ENCODE measurements around the gene DNAH8. TPM values are rescaled to one million over a fixed set of nuclear protein-coding genes. Genes with fewer than 3 reads are reported as not detected.

DNAH8 gene
- total RNA-seq, 3 donors from 2014 or later (not counting 1 experiment from before 2014, with no cell fraction given), result 0.10 TPM; not detected in 2

GRCh38 chr6:38679668-38680067, 35.4 kb upstream of the DNAH8 start:
- ATAC-seq (no peak), DNase-seq (no peak)
- WGBS (ENCODE audit: insufficient coverage), result no CpG with 5 or more reads among the region's 1 CpG
- Histone ChIP-seq H3K27ac (ENCODE audit: low read length) (no peak overlapping the region), H3K4me1 (ENCODE audit: control insufficient read depth, insufficient read depth, low read length) (no peaks in the 10 kb centered on the region), H3K27me3 (ENCODE audit: control insufficient read depth, insufficient read depth, low read length) (no peaks in the 10 kb centered on the region), H3K4me3 (ENCODE audit: low read length) (no peak overlapping the region), H3K9me3 (ENCODE audit: control insufficient read depth, insufficient read depth, low read length) (no peaks in the 10 kb centered on the region), H3K36me3 (ENCODE audit: control insufficient read depth, insufficient read depth, low read length) (peaks cover 38% of the 10 kb centered on the region)
- H3K4me1 Mint-ChIP-seq, result peaks cover 0 to under 1% of the 10 kb centered on the region in 2 donors
- H3K27me3 Mint-ChIP-seq (ENCODE audit: low read depth in 2 of 2), result no peaks in the 10 kb centered on the region
- H3K9me3 Mint-ChIP-seq, result no peaks in the 10 kb centered on the region
- no peak overlapping the region for H3K27ac Mint-ChIP-seq
- no peak overlapping the region for H3K4me3 Mint-ChIP-seq
- peaks cover 14% of the 10 kb centered on the region for H3K36me3 Mint-ChIP-seq
- intact Hi-C loops (cut with micrococcal nuclease), result no loop called here
- no peak for TF ChIP-seq CTCF (IDR thresholded peaks at IDR 0.05)

GRCh38 chr6:38681850-38682249, 33.3 kb upstream of the DNAH8 start:
- no peak for DNase-seq
- H3K4me3 Mint-ChIP-seq, result no peak overlapping the region
- H3K4me3 ChIP-seq (ENCODE audit: low read length), result no peak overlapping the region
- no peaks in the 10 kb centered on the region for H3K27me3 ChIP-seq (ENCODE audit: control insufficient read depth, insufficient read depth, low read length)
- H3K27me3 Mint-ChIP-seq (ENCODE audit: low read depth in 2 of 2), result no peaks in the 10 kb centered on the region
- H3K9me3 ChIP-seq (ENCODE audit: control insufficient read depth, insufficient read depth, low read length), result no peaks in the 10 kb centered on the region
- intact Hi-C loops (cut with micrococcal nuclease), result no loop called here
- H3K27ac ChIP-seq (ENCODE audit: low read length), result no peak overlapping the region
- no peaks in the 10 kb centered on the region for H3K4me1 ChIP-seq (ENCODE audit: control insufficient read depth, insufficient read depth, low read length)
- H3K36me3 Mint-ChIP-seq, result peaks cover 2% of the 10 kb centered on the region
- peaks cover 0 to 6% of the 10 kb centered on the region in 2 donors for H3K4me1 Mint-ChIP-seq
- no peaks in the 10 kb centered on the region for H3K9me3 Mint-ChIP-seq
- no CpG with 5 or more reads among the region's 2 CpGs for WGBS (ENCODE audit: insufficient coverage)
- ATAC-seq, result no peak
- no peak for TF ChIP-seq CTCF (IDR thresholded peaks at IDR 0.05)
- H3K36me3 ChIP-seq (ENCODE audit: control insufficient read depth, insufficient read depth, low read length), result peaks cover 23% of the 10 kb centered on the region
- no peak overlapping the region for H3K27ac Mint-ChIP-seq

- H3K27me3 ChIP-seq (ENCODE audit: control insufficient read depth, insufficient read depth, low read length), result no peaks in the 10 kb centered on the region
- no peak overlapping the region for H3K4me3 ChIP-seq (ENCODE audit: low read length)
- H3K4me1 ChIP-seq (ENCODE audit: control insufficient read depth, insufficient read depth, low read length), result no peaks in the 10 kb centered on the region
- no peaks in the 10 kb centered on the region for H3K9me3 ChIP-seq (ENCODE audit: control insufficient read depth, insufficient read depth, low read length)
- no peaks in the 10 kb centered on the region for H3K36me3 Mint-ChIP-seq
- no peak overlapping the region for H3K27ac ChIP-seq (ENCODE audit: low read length)
- H3K4me3 Mint-ChIP-seq, result no peak overlapping the region
- peaks cover 13 to 16% of the 10 kb centered on the region in 2 donors for H3K4me1 Mint-ChIP-seq
- no peaks in the 10 kb centered on the region for H3K27me3 Mint-ChIP-seq (ENCODE audit: low read depth in 2 of 2)
- WGBS (ENCODE audit: insufficient coverage), result 100% methylated on average over 1 of the region's 1 CpG
- H3K27ac Mint-ChIP-seq, result no peak overlapping the region
- DNase-seq (no peak), ATAC-seq (no peak)
- peaks cover 15% of the 10 kb centered on the region for H3K36me3 ChIP-seq (ENCODE audit: control insufficient read depth, insufficient read depth, low read length)
- TF ChIP-seq CTCF (IDR thresholded peaks at IDR 0.05), result no peak
- intact Hi-C loops (cut with micrococcal nuclease), result no loop called here
- H3K9me3 Mint-ChIP-seq, result no peaks in the 10 kb centered on the region
These were observed 30.9 kb upstream of the DNAH8 start for GRCh38 chr6:38684237-38684636.

GRCh38 chr6:38684904-38685303, 30.2 kb upstream of the DNAH8 start:
- Mint-ChIP-seq H3K4me1 (peaks cover 13 to 16% of the 10 kb centered on the region in 2 donors), H3K27me3 (ENCODE audit: low read depth in 2 of 2) (no peaks in the 10 kb centered on the region), H3K9me3 (no peaks in the 10 kb centered on the region), H3K4me3 (no peak overlapping the region), H3K27ac (no peak overlapping the region), H3K36me3 (no peaks in the 10 kb centered on the region)
- ATAC-seq, result no peak
- peaks cover 15% of the 10 kb centered on the region for H3K36me3 ChIP-seq (ENCODE audit: control insufficient read depth, insufficient read depth, low read length)
- intact Hi-C loops (cut with micrococcal nuclease), result no loop called here
- no peaks in the 10 kb centered on the region for H3K9me3 ChIP-seq (ENCODE audit: control insufficient read depth, insufficient read depth, low read length)
- H3K27ac ChIP-seq (ENCODE audit: low read length), result no peak overlapping the region
- H3K4me1 ChIP-seq (ENCODE audit: control insufficient read depth, insufficient read depth, low read length), result no peaks in the 10 kb centered on the region
- H3K4me3 ChIP-seq (ENCODE audit: low read length), result no peak overlapping the region
- WGBS (ENCODE audit: insufficient coverage), result 97% methylated on average over 3 of the region's 3 CpGs
- no peaks in the 10 kb centered on the region for H3K27me3 ChIP-seq (ENCODE audit: control insufficient read depth, insufficient read depth, low read length)
- DNase-seq, result no peak
- no peak for TF ChIP-seq CTCF (IDR thresholded peaks at IDR 0.05)
